ENCODE measurements around the gene NCR2. TPM values are rescaled to one million over a fixed set of nuclear protein-coding genes. Genes with fewer than 3 reads are reported as not detected.

Gene NCR2
- polyA plus RNA-seq, 1 of the 3 experiments (the other 2 are of a cell fraction) = not detected

- H3K9me2 ChIP-seq = no peaks in the 10 kb centered on the region
- H3K9me3 ChIP-seq = 0 out of 2 replicates have a peak, but pooled peaks cover 3% of the 10 kb centered on the region
- H3K27ac ChIP-seq (ENCODE audit: low read depth in 2 of 2, low read length in 1 of 2) = no peak overlapping the region
- no peaks in the 10 kb centered on the region for H3K36me3 ChIP-seq (replicated peaks in 1 of 2; ENCODE audit: control insufficient read depth in 1 of 2, insufficient read depth in 2 of 2, low read length in 1 of 2)
- WGBS (ENCODE audit: low lambda C conversion rate) = 46% methylated on average over 3 of the region's 3 CpGs
- no peak overlapping the region for H3K4me2 ChIP-seq
- DNase-seq = no peak
- no peaks in the 10 kb centered on the region for H4K20me1 ChIP-seq (ENCODE audit: insufficient read depth)
- H3K4me3 ChIP-seq (ENCODE audit: low read depth in 2 of 2, low read length in 1 of 2) = no peak overlapping the region
- TF ChIP-seq USF2 (IDR thresholded peaks at IDR 0.05; ENCODE audit: borderline replicate concordance, low read depth, low read length) (no peak), RXRA (IDR thresholded peaks at IDR 0.05; ENCODE audit: borderline replicate concordance, low read depth) (no peak)
- H3K79me2 ChIP-seq (ENCODE audit: insufficient read depth) = no peaks in the 10 kb centered on the region
- no peaks in the 10 kb centered on the region for H3F3A ChIP-seq (replicated peaks; ENCODE audit: insufficient read depth)
- peaks cover 23% of the 10 kb centered on the region; the same call in 1 of the 2 replicates for H3K27me3 ChIP-seq (ENCODE audit: insufficient read depth)
- H2AFZ ChIP-seq (ENCODE audit: low read depth) = no peak overlapping the region
- H3K9ac ChIP-seq = no peak overlapping the region
- POLR2A ChIA-PET = no interaction called here
- H3K4me1 ChIP-seq (ENCODE audit: control insufficient read depth in 1 of 2, insufficient read depth in 2 of 2, low read depth in 1 of 2, low read length in 1 of 2) = no peaks in the 10 kb centered on the region
- CTCF ChIA-PET = interaction anchor here (0.9 to 2.4 kb wide), 2 partner anchors 11 to 18 kb away, joined by 4 to 15 read pairs; no protein-coding TSS in a partner anchor
These were observed 21.4 kb downstream of the NCR2 start for GRCh38 chr6:41356825-41357224.

- Histone ChIP-seq H3K9me2 (no peaks in the 10 kb centered on the region), H2AFZ (ENCODE audit: low read depth) (no peak overlapping the region), H3K9ac (no peak overlapping the region), H3K79me2 (ENCODE audit: insufficient read depth) (no peaks in the 10 kb centered on the region), H3K4me3 (ENCODE audit: low read depth in 2 of 2, low read length in 1 of 2) (no peak overlapping the region), H3K4me2 (no peak overlapping the region), H3K27me3 (ENCODE audit: insufficient read depth) (peaks cover 6% of the 10 kb centered on the region; the same call in 1 of the 2 replicates), H3K36me3 (replicated peaks in 1 of 2; ENCODE audit: control insufficient read depth in 1 of 2, insufficient read depth in 2 of 2, low read length in 1 of 2) (no peaks in the 10 kb centered on the region), H3K4me1 (ENCODE audit: control insufficient read depth in 1 of 2, insufficient read depth in 2 of 2, low read depth in 1 of 2, low read length in 1 of 2) (no peaks in the 10 kb centered on the region), H3F3A (replicated peaks; ENCODE audit: insufficient read depth) (no peaks in the 10 kb centered on the region), H4K20me1 (ENCODE audit: insufficient read depth) (no peaks in the 10 kb centered on the region), H3K9me3 (0 out of 2 replicates have a peak, but pooled peaks cover 5% of the 10 kb centered on the region), H3K27ac (ENCODE audit: low read depth in 2 of 2, low read length in 1 of 2) (no peak overlapping the region)
- CTCF ChIA-PET = no interaction called here
- POLR2A ChIA-PET = no interaction called here
- TF ChIP-seq IRF3 (IDR thresholded peaks at IDR 0.05; ENCODE audit: low read depth, low read length) (no peak), GATA2 (CRISPR knock-in tag; IDR thresholded peaks at IDR 0.05) (no peak), CHD2 (IDR thresholded peaks at IDR 0.05; ENCODE audit: low read length, partially characterized antibody) (no peak), RAD21 (IDR thresholded peaks at IDR 0.05; ENCODE audit: low read length) (no peak), USF1 (IDR thresholded peaks at IDR 0.05; ENCODE audit: borderline replicate concordance, low read depth) (no peak), EP300 (IDR thresholded peaks at IDR 0.05; ENCODE audit: borderline replicate concordance in 1 of 2, low read depth in 1 of 2, low read length in 1 of 2) (no peak)
- 16% methylated on average over 5 of the region's 7 CpGs for WGBS (ENCODE audit: low lambda C conversion rate)
- DNase-seq = no peak
These were observed 23.1 kb downstream of the NCR2 start for GRCh38 chr6:41358503-41358902.

Data from SK-N-SH (cell line).